ENCODE data around the gene RYR1.

RYR1 gene

GRCh38 chr19:38473201-38473600 lies 39.7 kb downstream of the RYR1 start:
- Histone ChIP-seq H3K9me3 (ENCODE audit: control extremely low read depth in 1 of 5, control insufficient read depth in 4 of 5, insufficient read depth in 2 of 5, low read depth in 1 of 5, low read length in 4 of 5) (no peaks in the 10 kb centered on the region), H3K27ac (ENCODE audit: insufficient read depth in 1 of 2, low read depth in 1 of 2, low read length in 2 of 2, poor library complexity in 1 of 2, severe bottlenecking in 2 of 2) (no peak overlapping the region)
- CTCF ChIA-PET: no interaction called here

GRCh38 chr19:38475176-38475575 lies 41.7 kb downstream of the RYR1 start:
- Histone ChIP-seq H3K36me3 (ENCODE audit: control insufficient read depth in 4 of 4, insufficient read depth in 4 of 4, low read length in 3 of 4) (no peaks in the 10 kb centered on the region), H3K4me1 (ENCODE audit: control extremely low read depth in 1 of 4, control insufficient read depth in 4 of 4, insufficient read depth in 4 of 4, low read length in 3 of 4) (no peaks in the 10 kb centered on the region), H3K27me3 (replicated peaks in 2 of 5; ENCODE audit: control insufficient read depth in 4 of 5, insufficient read depth in 5 of 5, low read length in 4 of 5) (peaks cover 0 to 2% (median 0%) of the 10 kb centered on the region in 5 experiments), H3K9me3 (ENCODE audit: control extremely low read depth in 1 of 5, control insufficient read depth in 4 of 5, insufficient read depth in 2 of 5, low read depth in 1 of 5, low read length in 4 of 5) (no peaks in the 10 kb centered on the region), H3K27ac (ENCODE audit: insufficient read depth in 1 of 2, low read depth in 1 of 2, low read length in 2 of 2, poor library complexity in 1 of 2, severe bottlenecking in 2 of 2) (no peak overlapping the region), H3K4me3 (ENCODE audit: control insufficient read depth in 1 of 7, extremely low read depth in 1 of 7, insufficient read depth in 4 of 7, low read depth in 2 of 7, low read length in 6 of 7) (no peak overlapping the region)
- no peak for DNase-seq
- 100% methylated on average over 5 of the region's 13 CpGs for WGBS (ENCODE audit: insufficient coverage)
- POLR2A ChIA-PET: no interaction called here
- CTCF ChIA-PET: no interaction called here

More at GRCh38 chr19:38473201-38473600, 39.7 kb downstream of the RYR1 start:
- no peak overlapping the region for H3K4me3 ChIP-seq (ENCODE audit: control insufficient read depth in 1 of 7, extremely low read depth in 1 of 7, insufficient read depth in 4 of 7, low read depth in 2 of 7, low read length in 6 of 7)
- WGBS (ENCODE audit: insufficient coverage): 96% methylated on average over 20 of the region's 21 CpGs
- no peaks in the 10 kb centered on the region for H3K36me3 ChIP-seq (ENCODE audit: control insufficient read depth in 4 of 4, insufficient read depth in 4 of 4, low read length in 3 of 4)
- H3K4me1 ChIP-seq (ENCODE audit: control extremely low read depth in 1 of 4, control insufficient read depth in 4 of 4, insufficient read depth in 4 of 4, low read length in 3 of 4): no peaks in the 10 kb centered on the region
- DNase-seq: no peak
- peaks cover 0 to 2% (median 0%) of the 10 kb centered on the region in 5 experiments for H3K27me3 ChIP-seq (replicated peaks in 2 of 5; ENCODE audit: control insufficient read depth in 4 of 5, insufficient read depth in 5 of 5, low read length in 4 of 5)
- POLR2A ChIA-PET: no interaction called here

DNA sequence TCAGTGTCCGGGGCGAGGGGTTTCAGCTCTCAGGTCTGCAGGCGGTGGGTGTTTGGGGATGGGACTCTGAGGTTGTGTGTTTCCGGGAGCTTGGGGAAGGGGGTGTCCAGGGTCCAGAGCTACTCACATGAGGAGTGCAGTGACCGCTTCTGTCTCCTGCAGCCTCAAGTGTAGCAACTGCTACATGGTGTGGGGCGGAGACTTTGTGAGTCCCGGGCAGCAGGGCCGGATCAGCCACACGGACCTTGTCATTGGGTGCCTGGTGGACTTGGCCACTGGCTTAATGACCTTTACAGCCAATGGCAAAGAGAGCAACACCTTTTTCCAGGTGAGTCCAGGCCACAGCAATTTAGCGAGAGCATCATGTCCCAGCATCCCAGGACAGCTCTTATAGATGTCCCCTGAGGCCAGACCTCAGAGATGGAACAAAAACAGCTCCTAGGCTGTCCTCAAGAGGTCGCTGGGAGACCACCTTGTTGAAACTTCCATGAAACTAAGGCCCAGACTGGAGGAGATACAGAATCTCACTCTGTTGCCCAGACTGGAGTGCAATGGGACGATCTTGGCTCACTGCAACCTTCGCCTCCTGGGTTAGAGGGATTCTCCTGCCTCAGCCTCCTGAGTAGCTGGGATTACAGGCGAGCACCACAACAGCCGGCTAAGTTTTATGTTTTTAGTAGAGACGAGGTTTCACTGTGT lies 44.9 kb downstream of the RYR1 start:
- 94% methylated on average over 15 of the region's 16 CpGs for WGBS (ENCODE audit: insufficient coverage)
- H3K9me3 ChIP-seq (ENCODE audit: control extremely low read depth in 1 of 5, control insufficient read depth in 4 of 5, insufficient read depth in 2 of 5, low read depth in 1 of 5, low read length in 4 of 5): no peaks in the 10 kb centered on the region
- no peak overlapping the region for H3K27ac ChIP-seq (ENCODE audit: insufficient read depth in 1 of 2, low read depth in 1 of 2, low read length in 2 of 2, poor library complexity in 1 of 2, severe bottlenecking in 2 of 2)
- no peaks in the 10 kb centered on the region for H3K4me1 ChIP-seq (ENCODE audit: control extremely low read depth in 1 of 4, control insufficient read depth in 4 of 4, insufficient read depth in 4 of 4, low read length in 3 of 4)
- H3K36me3 ChIP-seq (ENCODE audit: control insufficient read depth in 4 of 4, insufficient read depth in 4 of 4, low read length in 3 of 4): no peaks in the 10 kb centered on the region
- H3K4me3 ChIP-seq (ENCODE audit: control insufficient read depth in 1 of 7, extremely low read depth in 1 of 7, insufficient read depth in 4 of 7, low read depth in 2 of 7, low read length in 6 of 7): no peak overlapping the region
- ChIA-PET POLR2A (no interaction called here), CTCF (interaction anchor here (1.3 to 2.2 kb wide), 2 partner anchors 19 to 156 kb away, joined by 4 read pairs; no protein-coding TSS in a partner anchor)
- peak in 2 of 3 donors; percentile 8 to 26 for DNase-seq
- no peaks in the 10 kb centered on the region for H3K27me3 ChIP-seq (replicated peaks in 2 of 5; ENCODE audit: control insufficient read depth in 4 of 5, insufficient read depth in 5 of 5, low read length in 4 of 5)

GRCh38 chr19:38482496-38482895 lies 49.0 kb downstream of the RYR1 start:
- ChIA-PET POLR2A (no interaction called here), CTCF (no interaction called here)
- no peak overlapping the region for H3K27ac ChIP-seq (ENCODE audit: insufficient read depth in 1 of 2, low read depth in 1 of 2, low read length in 2 of 2, poor library complexity in 1 of 2, severe bottlenecking in 2 of 2)
- H3K4me1 ChIP-seq (ENCODE audit: control extremely low read depth in 1 of 4, control insufficient read depth in 4 of 4, insufficient read depth in 4 of 4, low read length in 3 of 4): no peaks in the 10 kb centered on the region
- H3K4me3 ChIP-seq (ENCODE audit: control insufficient read depth in 1 of 7, extremely low read depth in 1 of 7, insufficient read depth in 4 of 7, low read depth in 2 of 7, low read length in 6 of 7): no peak overlapping the region
- no peak for DNase-seq
- H3K36me3 ChIP-seq (ENCODE audit: control insufficient read depth in 4 of 4, insufficient read depth in 4 of 4, low read length in 3 of 4): no peaks in the 10 kb centered on the region
- H3K9me3 ChIP-seq (ENCODE audit: control extremely low read depth in 1 of 5, control insufficient read depth in 4 of 5, insufficient read depth in 2 of 5, low read depth in 1 of 5, low read length in 4 of 5): peaks cover 0 to 10% (median 0%) of the 10 kb centered on the region in 5 experiments
- no peaks in the 10 kb centered on the region for H3K27me3 ChIP-seq (replicated peaks in 2 of 5; ENCODE audit: control insufficient read depth in 4 of 5, insufficient read depth in 5 of 5, low read length in 4 of 5)
- 86% methylated on average over 8 of the region's 8 CpGs for WGBS (ENCODE audit: insufficient coverage)

GRCh38 chr19:38483016-38483630 lies 49.6 kb downstream of the RYR1 start:
- CTCF ChIA-PET: no interaction called here
- POLR2A ChIA-PET: interaction anchor here (0.6 kb wide), 1 partner anchor 121 kb away, joined by 3 read pairs; no protein-coding TSS in a partner anchor
- no peaks in the 10 kb centered on the region for H3K27me3 ChIP-seq (replicated peaks in 2 of 5; ENCODE audit: control insufficient read depth in 4 of 5, insufficient read depth in 5 of 5, low read length in 4 of 5)
- H3K4me3 ChIP-seq (ENCODE audit: control insufficient read depth in 1 of 7, extremely low read depth in 1 of 7, insufficient read depth in 4 of 7, low read depth in 2 of 7, low read length in 6 of 7): no peak overlapping the region
- DNase-seq: no peak
- H3K27ac ChIP-seq (ENCODE audit: insufficient read depth in 1 of 2, low read depth in 1 of 2, low read length in 2 of 2, poor library complexity in 1 of 2, severe bottlenecking in 2 of 2): no peak overlapping the region
- no peaks in the 10 kb centered on the region for H3K4me1 ChIP-seq (ENCODE audit: control extremely low read depth in 1 of 4, control insufficient read depth in 4 of 4, insufficient read depth in 4 of 4, low read length in 3 of 4)
- H3K9me3 ChIP-seq (ENCODE audit: control extremely low read depth in 1 of 5, control insufficient read depth in 4 of 5, insufficient read depth in 2 of 5, low read depth in 1 of 5, low read length in 4 of 5): peaks cover 0 to 10% (median 0%) of the 10 kb centered on the region in 5 experiments
- WGBS (ENCODE audit: insufficient coverage): 93% methylated on average over 23 of the region's 24 CpGs
- no peaks in the 10 kb centered on the region for H3K36me3 ChIP-seq (ENCODE audit: control insufficient read depth in 4 of 4, insufficient read depth in 4 of 4, low read length in 3 of 4)

GRCh38 chr19:38484747-38485146 lies 51.3 kb downstream of the RYR1 start:
- no peaks in the 10 kb centered on the region for H3K36me3 ChIP-seq (ENCODE audit: control insufficient read depth in 4 of 4, insufficient read depth in 4 of 4, low read length in 3 of 4)
- ChIA-PET POLR2A (no interaction called here), CTCF (no interaction called here)
- H3K4me3 ChIP-seq (ENCODE audit: control insufficient read depth in 1 of 7, extremely low read depth in 1 of 7, insufficient read depth in 4 of 7, low read depth in 2 of 7, low read length in 6 of 7): no peak overlapping the region
- no peak for DNase-seq
- H3K4me1 ChIP-seq (ENCODE audit: control extremely low read depth in 1 of 4, control insufficient read depth in 4 of 4, insufficient read depth in 4 of 4, low read length in 3 of 4): no peaks in the 10 kb centered on the region
- 86% methylated on average over 1 of the region's 2 CpGs for WGBS (ENCODE audit: insufficient coverage)
- H3K27ac ChIP-seq (ENCODE audit: insufficient read depth in 1 of 2, low read depth in 1 of 2, low read length in 2 of 2, poor library complexity in 1 of 2, severe bottlenecking in 2 of 2): no peak overlapping the region
- H3K9me3 ChIP-seq (ENCODE audit: control extremely low read depth in 1 of 5, control insufficient read depth in 4 of 5, insufficient read depth in 2 of 5, low read depth in 1 of 5, low read length in 4 of 5): peaks cover 0 to 10% (median 0%) of the 10 kb centered on the region in 5 experiments
- peaks cover 0 to 2% (median 0%) of the 10 kb centered on the region in 5 experiments for H3K27me3 ChIP-seq (replicated peaks in 2 of 5; ENCODE audit: control insufficient read depth in 4 of 5, insufficient read depth in 5 of 5, low read length in 4 of 5)

DNA sequence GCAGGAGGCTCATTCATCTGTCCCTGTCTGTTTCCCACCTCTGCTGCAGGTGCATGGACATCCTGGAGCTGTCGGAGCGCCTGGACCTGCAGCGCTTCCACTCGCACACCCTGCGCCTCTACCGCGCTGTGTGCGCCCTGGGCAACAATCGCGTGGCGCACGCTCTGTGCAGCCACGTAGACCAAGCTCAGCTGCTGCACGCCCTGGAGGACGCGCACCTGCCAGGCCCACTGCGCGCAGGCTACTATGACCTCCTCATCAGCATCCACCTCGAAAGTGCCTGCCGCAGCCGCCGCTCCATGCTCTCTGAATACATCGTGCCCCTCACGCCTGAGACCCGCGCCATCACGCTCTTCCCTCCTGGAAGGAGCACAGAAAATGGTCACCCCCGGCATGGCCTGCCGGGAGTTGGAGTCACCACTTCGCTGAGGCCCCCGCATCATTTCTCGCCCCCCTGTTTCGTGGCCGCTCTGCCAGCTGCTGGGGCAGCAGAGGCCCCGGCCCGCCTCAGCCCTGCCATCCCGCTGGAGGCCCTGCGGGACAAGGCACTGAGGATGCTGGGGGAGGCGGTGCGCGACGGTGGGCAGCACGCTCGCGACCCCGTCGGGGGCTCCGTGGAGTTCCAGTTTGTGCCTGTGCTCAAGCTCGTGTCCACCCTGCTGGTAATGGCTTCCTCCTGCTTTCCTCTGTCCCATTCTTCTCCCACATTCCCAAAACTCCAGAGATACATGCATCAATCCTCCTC lies 52.2 kb downstream of the RYR1 start:
- peaks cover 0 to 2% (median 0%) of the 10 kb centered on the region in 5 experiments for H3K27me3 ChIP-seq (replicated peaks in 2 of 5; ENCODE audit: control insufficient read depth in 4 of 5, insufficient read depth in 5 of 5, low read length in 4 of 5)
- no peak overlapping the region for H3K4me3 ChIP-seq (ENCODE audit: control insufficient read depth in 1 of 7, extremely low read depth in 1 of 7, insufficient read depth in 4 of 7, low read depth in 2 of 7, low read length in 6 of 7)
- no peaks in the 10 kb centered on the region for H3K36me3 ChIP-seq (ENCODE audit: control insufficient read depth in 4 of 4, insufficient read depth in 4 of 4, low read length in 3 of 4)
- ChIA-PET CTCF (no interaction called here), POLR2A (no interaction called here)
- H3K9me3 ChIP-seq (ENCODE audit: control extremely low read depth in 1 of 5, control insufficient read depth in 4 of 5, insufficient read depth in 2 of 5, low read depth in 1 of 5, low read length in 4 of 5): peaks cover 0 to 10% (median 0%) of the 10 kb centered on the region in 5 experiments
- H3K27ac ChIP-seq (ENCODE audit: insufficient read depth in 1 of 2, low read depth in 1 of 2, low read length in 2 of 2, poor library complexity in 1 of 2, severe bottlenecking in 2 of 2): no peak overlapping the region
- H3K4me1 ChIP-seq (ENCODE audit: control extremely low read depth in 1 of 4, control insufficient read depth in 4 of 4, insufficient read depth in 4 of 4, low read length in 3 of 4): no peaks in the 10 kb centered on the region
- WGBS (ENCODE audit: insufficient coverage): 97% methylated on average over 46 of the region's 49 CpGs
- no peak for DNase-seq
